ENCODE measurements around the gene RAC3.

The RAC3 gene

DNA sequence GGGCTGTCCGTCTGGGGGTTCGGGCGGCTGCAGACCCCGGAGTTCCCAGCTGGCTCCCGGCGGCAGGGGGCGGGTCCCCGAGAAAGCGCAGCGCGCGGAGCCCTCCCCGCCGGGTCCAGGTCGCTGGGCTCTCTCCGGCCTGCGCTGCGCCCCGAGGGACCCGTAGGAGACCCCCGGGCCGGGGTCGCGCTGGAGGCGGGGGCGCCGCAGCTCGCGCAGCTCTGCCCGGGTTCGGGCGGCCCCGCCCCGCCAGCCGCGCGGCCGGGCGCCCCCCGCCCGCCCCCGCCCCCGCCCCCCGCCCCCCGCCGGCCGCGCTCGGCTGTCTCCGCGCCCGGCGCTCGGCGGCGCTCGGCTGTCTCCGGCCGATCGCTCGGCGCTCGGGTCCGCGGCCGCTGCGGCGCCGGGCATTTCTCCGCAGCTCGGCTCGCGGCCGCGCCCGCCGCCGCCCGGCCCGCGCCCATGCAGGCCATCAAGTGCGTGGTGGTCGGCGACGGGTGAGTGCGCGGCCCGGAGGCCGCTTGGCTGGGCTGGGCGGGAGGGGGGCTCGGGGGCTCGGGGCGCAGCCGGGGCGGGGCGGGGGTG is at the start of gene RAC3:
Gene RAC3 (plus strand): TSS at position 376 of the 582 bp plus-strand sequence. CDS start 84 bp downstream, at position 460.
- DNase-seq: peak; percentile 5

DNA sequence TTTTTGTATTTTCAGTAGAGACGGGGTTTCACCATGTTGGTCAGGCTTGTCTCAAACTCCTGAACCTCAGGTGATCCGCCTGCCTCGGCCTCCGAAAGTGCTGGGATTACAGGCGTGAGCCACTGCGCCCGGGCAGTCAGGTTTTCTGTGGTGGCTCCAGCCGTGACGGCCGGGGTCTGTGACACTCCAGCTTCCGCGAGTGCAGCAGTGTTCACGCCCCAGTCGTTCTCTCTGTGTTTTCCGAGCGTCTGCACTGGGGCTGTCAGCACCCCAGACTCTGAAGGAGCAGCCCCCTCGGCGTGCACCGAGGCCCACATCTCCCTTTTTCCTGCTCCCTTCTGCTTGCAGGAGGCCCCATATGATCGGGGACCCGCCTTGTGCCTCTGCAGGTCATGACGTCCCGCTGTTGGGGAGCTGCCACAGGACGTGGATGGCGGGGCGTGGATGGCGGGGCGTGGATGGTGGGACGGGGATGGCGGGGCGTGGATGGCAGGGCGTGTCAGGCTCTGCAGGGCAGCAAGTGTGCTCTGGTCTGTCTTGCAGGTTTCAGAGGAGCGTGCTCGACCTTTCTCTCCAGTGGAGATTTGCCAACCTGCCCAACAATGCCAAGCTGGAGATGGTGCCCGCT is 48.4 kb upstream of the RAC3 start:
- DNase-seq: no peak

DNA sequence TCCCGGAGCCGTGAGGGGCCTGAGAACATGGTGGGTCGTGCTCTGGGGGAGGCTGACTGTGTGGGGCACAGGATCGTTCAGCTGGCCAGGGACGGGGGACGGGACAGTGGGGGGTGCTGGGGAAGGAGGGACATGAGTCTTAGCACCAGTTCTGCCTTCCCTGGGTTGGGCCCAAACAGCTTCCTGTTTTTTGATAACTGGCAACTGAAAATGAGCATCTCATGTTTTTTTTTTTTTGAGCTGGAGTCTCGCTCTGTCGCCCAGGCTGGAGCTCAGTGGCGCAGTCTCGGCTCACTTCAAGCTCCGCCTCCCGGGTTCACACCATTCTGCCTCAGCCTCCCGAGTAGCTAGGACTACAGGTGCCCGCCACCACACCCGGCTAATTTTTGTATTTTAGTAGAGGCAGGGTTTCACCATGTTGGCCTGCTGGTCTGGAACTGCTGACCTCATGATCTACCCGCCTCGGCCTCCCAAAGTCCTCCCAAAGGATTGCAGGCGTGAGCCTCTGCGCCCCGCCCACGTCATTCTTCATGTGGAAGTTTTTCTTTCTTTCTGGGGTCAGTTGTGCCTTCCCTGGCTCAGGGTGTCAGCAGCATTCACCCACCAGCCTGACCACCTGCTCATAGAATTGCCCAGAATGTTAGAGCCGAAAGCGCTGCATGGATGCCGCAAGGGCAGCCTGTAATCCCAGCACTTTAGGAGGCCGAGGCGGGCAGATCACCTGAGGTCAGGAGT is 47.7 kb upstream of the RAC3 start:
- DNase-seq: no peak

GRCh38 chr17:81984773-81985410 is 46.6 kb upstream of the RAC3 start:
- no peak for DNase-seq

- no peak for DNase-seq
Observed at GRCh38 chr17:81986606-81987005, 44.9 kb upstream of the RAC3 start.

DNA sequence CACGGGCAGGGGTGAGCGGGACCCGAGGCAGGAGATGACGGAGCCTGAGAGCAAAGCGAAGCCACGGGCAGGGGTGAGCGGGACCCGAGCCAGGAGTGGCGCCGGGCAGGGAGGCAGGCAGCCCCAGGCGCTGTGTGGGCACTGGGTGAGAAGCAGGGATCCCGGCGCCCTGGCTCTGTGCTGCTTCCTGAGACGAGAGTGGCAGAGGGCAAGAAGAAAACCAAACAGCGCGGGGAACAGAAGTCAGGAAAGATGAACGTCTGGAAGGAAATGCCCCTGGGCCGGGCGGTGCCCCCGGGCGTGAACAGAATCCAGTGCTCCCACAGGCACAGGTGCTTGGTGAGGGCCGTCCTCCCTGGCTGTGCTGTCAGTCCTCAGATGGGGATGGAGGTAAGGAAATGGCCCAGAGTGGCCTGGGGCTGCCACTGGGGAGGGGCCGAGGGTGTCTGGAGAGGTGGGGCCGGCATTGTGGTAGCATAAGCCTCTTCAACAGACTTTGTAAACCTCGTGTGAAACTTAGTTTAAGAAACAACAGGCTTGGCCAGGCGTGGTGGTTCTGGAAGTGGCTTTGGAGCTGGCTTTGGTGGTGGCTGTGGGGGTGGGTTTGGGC is 44.2 kb upstream of the RAC3 start:
- DNase-seq: no peak

DNA sequence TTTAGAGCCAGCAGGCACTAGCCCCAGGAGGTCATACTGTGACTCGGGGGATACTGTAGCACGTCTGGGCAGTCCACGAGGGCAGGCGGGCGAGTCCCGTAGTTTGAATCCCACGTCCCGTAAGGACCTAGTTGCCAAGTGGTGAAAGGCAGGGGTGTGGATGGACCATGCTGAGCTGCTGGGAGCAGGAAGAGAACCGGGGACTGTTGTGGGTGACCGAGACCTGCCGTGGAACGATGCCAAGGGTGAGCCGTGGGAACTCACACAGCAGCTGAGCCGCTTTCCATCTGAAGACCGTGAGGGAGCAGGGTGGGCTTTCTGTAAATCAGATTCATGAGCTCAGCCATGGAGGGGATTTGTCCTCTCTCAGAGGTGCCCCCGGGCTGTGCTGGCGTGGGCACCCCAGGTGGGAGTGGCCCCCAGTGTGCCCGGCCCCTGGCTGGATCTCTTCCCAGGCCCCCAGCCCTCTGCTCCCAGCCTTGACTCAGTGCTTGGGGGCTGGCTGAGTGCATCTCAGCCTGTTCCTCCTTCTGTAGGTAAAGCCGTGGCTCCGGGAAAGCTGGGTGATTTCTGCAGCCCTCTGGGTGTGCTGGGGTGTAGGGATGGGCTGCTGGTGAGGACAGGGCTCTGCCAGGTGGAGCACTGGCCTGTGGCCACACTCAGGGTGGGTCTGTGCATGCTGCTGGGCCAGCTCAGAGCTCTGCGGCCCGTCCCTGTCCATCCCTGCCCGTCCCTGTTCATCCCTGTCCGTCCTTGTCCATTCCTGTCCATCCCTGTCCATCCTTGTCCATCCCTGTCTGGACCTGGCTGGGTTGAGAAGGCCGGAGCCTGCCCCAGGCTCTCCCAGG is 40.4 kb upstream of the RAC3 start:
- no peak for DNase-seq

GRCh38 chr17:81991684-81992305 is 39.7 kb upstream of the RAC3 start:
- DNase-seq: no peak

GRCh38 chr17:81992306-81993102 is 39.0 kb upstream of the RAC3 start:
- no peak for DNase-seq

GRCh38 chr17:81993729-81994592 is 37.5 kb upstream of the RAC3 start:
- DNase-seq: no peak

DNA sequence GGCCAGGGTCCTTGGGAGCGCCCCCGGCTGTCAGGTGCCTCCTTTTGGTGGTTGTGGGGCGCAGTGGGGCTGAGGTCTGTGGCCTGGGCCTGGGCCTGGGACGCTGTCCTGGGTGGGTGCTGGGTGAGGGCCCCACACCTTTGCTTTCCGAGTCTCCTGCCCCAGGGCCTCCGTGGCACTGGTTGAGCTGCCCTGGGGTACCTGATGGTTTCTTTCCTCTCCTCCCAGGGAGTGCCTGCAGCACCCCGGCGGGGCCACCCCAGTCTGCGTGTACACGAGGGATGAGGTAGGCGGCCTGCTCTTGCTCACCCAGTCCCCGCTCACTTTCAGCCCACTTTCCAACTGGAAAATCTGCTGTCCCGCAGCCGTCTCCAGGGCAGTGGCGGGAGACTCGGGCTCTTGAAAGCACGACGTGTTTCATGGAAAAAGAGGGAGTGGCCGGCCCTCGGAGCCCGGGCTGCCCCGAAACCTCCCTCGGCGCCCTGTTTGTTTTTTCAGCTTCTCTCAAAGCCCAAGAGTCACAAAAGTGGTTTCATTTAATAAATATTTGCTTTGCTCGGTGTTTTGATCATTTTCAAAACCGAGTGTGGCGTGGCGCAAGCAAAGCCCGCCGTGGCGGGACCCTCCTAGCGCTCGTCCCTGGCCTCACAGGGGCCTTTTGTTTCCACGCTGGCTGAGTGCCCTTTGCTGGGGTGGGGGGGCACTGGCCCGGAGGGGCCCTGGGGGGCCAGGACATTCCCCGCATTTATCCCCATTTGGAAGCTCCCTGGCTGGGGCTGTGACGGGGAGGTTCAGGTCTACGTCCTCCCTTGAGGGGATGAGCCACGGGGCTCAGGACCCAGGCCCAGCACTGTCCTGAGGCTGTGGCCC is 36.6 kb upstream of the RAC3 start:
- peak; percentile 5 for DNase-seq

GRCh38 chr17:81995463-81996231 is 35.8 kb upstream of the RAC3 start:
- no peak for DNase-seq

DNA sequence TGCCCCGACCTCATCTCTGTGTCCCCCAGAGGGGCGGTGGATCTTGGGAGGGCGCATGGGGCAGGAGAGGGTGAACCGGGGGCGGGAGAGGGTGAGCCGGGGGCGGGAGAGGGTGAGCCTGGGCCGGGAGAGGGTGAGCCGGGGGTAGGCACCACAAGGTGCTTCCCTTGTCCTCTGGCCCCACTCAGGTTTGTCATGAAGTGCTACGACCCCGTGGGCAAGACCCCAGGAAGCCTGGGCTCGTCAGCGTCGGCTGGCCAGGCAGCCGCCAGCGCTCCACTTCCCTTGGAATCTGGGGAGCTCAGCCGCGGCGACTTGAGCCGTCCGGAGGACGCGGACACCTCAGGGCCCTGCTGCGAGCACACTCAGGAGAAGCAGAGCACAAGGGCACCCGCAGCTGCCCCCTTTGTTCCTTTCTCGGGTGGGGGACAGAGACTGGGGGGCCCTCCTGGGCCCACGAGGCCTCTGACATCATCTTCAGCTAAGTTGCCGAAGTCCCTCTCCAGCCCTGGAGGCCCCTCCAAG is 35.2 kb upstream of the RAC3 start:
- no peak for DNase-seq

GRCh38 chr17:81996757-81997441 is 34.6 kb upstream of the RAC3 start:
- no peak for DNase-seq

DNA sequence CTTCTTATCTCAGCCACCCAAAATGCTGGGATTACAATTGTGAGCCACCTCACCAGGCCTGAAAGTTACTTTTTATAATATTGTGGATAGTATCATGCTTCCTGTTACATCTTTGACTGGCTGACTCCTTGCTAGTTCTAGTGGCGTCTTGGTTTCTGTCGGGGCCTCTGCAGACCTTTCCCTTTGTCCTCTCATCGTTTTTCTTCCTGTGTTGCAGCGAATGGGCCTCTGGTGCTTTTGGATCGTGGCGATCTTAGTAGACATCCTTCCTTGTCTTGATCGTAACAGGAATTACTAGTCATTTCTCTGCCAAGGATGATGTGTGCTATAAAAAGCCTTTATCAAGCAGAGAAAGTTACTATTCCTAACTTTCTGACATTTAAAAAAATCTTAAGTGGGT is 33.3 kb upstream of the RAC3 start:
- DNase-seq: no peak

DNA sequence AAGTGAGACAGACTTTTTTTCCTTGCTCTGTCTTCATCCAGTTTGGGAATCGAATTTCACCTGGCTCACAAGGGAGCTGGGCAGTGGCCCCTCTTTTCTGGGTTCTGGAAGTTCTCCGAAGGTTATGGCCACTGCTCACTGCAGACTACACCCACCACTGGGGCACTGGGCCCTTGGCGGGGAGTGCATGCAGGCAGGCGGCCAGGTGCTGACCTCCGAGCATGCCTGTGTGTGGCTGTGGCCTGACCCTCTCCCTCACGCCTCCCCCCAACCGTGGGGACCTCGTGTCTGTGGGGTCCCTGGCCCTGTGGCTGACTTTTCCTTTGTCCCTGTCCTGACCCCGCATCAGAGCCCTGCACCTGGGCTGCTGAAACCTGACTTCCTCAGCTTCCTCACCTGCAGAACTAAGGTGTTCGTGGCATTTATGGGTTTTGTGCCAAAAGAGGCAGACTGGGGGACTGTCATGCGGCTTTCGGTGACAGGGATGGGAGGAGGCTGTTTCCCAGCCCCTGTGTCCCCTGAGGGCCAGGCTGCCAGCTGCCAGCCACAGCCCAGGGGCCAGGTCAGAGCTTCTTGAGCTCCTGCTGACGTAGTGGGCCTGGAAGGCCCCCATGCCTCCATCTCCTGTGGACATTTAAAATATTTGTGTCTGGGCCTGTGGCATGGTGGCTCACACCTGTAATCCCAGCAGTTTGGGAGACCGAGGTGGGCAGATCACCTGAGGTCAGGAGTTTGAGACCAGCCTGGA is 32.6 kb upstream of the RAC3 start:
- DNase-seq: no peak

DNA sequence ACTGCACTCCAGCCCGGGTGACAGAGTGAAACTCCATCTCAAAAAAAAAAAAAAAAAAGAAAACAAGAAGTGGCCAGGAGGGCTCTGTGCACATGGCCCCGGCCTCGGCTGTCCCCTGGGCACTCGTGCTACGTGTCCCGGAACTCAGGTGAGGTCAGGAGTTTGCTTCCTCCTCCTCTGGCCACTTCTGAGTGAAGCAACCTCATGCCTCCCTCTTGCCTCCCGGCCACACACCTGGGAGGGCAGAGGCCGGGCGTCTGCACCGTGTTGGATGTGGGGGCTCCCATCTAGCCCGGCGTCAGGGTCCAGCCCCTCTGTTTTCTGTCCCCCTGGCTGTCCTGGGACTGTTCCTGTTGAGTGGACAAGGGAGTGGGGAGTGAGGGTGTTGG is 31.9 kb upstream of the RAC3 start:
- DNase-seq: no peak

Data from NCI-H748 treated with DMSO at 0.1 percent for 48 hours (cell line).